Smooth muscle cell of the brain vasculature (primary cell): ENCODE results near the gene ART5.
"Not testable (repeated sequence)": the region's sequence is repeated elsewhere in the genome, so short reads cannot be mapped to it uniquely, and the experiment has no call there.

Experiments
- DNase-seq: peaks from one replicate; pipeline ENCODE4 v3.0.0-alpha.2; 2012; ENCODE audit warnings: low read depth, low spot score

Gene ART5

GRCh38 chr11:3622521-3622920 lies 19.3 kb downstream of the ART5 start:
- no peak for DNase-seq

DNA sequence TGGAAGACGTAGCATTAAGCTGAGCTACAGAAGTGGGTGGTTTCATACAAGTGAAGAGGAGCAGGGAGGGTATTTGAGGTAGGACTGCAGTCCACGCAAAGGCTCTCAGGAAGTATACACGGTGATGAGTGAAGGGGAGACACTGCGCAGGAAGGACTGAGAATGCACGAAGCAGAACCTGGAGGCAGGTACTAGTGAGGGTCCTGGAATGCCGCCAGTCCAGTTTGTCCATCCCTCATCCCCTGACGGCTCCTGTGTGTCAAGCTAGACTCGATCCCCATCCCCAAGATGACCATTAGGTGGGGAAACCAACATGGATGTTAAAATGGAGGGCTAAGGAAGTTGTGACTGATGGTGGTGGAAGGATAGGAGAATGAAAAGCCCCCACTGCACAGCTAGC lies 23.8 kb downstream of the ART5 start:
- DNase-seq, result no peak

GRCh38 chr11:3616721-3617460 lies 24.9 kb downstream of the ART5 start:
- no peak for DNase-seq

GRCh38 chr11:3615998-3616397 lies 25.8 kb downstream of the ART5 start:
- DNase-seq, result no peak

GRCh38 chr11:3614742-3615171 lies 27.0 kb downstream of the ART5 start:
- no peak for DNase-seq

DNA sequence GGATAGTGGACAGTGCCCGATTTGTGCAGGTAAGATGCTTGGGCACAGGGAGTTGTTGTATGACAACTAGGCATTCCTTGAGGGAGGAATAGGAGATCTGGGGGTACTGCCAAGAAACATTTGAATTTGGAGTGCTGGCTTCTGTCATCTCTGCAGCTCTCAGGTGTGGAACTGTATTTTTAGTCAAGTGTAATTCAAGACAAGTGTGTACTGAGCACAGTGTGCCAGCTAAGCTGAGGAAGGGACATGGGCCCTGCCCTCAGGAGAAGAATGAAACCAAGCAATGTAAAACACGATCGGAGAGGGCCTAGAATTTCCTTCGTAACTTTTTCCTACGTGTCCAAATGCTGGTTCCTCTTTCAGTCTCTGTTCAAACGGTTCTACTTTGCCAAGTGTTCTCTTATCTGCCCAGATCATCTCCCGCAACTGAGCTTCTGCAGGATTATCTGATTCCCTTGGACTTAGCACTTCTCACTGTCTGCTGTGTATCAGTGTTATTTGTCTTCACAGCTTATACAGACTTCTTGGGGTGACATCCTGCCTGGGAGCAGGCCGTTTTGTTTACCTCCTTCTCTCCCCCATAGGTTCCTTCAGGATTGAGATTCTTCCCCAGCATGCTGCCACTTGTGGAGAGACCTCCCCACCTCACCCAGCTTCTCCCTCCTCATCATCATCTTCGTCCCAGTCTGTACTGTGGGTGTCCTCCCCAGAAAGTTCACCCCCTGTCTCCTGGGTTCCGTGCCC lies 27.6 kb downstream of the ART5 start:
- DNase-seq, result no peak

GRCh38 chr11:3611976-3612678 lies 29.7 kb downstream of the ART5 start:
- DNase-seq, result no peak

GRCh38 chr11:3610846-3611245 lies 30.9 kb downstream of the ART5 start:
- DNase-seq, result no peak

- peak; percentile 10 for DNase-seq
These were observed 32.2 kb downstream of the ART5 start for GRCh38 chr11:3609416-3610265.

GRCh38 chr11:3605771-3606203 lies 36.0 kb downstream of the ART5 start:
- DNase-seq, result no peak

DNA sequence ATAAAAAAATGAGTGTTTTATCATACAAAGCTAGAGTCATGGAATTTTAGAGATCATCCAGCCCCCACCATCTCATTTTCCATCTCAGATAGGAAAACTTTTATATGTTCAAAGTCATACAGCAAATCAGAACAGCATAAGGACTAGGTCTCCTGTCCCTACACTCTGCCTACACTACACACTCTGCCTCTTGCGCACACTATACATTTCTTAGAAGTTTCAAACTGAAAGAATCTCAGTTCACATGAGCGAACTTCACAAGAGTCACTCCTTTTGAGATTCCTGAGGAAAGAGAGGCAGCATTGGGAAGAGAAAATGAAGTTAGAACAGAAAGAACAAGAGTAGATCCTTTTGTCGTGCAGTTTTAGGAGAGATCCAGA lies 36.5 kb downstream of the ART5 start:
- no peak for DNase-seq

DNA sequence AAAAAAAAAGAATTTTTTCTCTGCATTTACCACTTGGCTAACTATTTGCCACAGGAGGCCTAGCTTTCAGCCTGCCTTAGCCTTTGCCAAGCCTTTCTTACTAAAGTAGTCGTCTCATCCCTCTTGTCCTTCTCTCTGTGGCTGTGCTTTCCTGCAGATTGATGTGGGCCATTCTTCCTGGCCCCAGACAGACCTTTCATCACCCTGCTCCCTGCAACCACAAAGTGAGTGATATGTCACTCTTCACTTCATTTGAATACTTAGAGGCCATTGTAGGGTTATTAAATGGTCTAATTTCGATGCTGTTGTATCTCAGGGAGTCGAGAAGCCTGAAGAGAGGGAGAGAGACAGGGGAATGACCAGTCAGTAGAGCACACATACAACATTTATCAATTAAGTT lies 37.6 kb downstream of the ART5 start:
- no peak for DNase-seq

DNA sequence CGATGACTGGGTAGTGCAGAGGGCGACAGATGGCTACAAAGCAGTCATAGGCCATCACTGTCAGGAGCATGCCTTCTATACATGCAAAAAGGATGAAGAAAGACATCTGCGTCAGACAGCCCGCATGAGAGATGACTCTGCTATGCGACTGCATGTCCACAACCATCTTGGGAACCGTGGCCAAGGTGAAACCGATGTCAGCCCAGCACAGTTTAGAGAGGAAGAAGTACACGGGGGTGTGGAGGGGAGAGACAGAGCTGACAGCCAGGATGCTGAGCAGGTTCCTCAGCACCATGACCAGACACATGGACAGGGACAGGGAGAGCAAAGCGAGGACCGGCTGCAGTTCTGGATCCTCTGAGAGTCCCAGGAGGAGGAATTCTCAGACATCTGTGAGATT lies 41.6 kb downstream of the ART5 start:
- not testable (repeated sequence) for DNase-seq

- not testable (repeated sequence) for DNase-seq
These were observed 44.0 kb downstream of the ART5 start for GRCh38 chr11:3597743-3598142.

DNA sequence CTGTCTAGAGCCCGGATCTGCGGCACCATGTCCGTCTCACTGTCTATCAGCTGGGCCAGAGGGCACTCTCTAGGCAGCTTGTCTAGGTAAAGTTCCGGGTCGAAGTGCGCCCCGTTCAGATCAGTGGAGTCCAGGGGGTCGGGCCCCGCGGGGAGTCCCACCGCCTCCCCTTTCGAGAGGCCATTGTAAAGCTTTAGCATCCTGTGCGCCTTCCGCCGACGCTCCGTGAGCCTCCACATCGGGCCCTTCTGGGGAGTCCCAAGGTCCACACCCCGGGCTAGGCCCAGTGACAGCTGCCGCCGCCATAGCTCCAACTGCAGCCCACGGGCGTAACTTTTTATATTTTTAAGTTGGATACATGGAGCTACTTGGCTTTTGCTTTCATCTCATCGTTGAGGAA lies 50.5 kb downstream of the ART5 start:
- not testable (repeated sequence) for DNase-seq

DNA sequence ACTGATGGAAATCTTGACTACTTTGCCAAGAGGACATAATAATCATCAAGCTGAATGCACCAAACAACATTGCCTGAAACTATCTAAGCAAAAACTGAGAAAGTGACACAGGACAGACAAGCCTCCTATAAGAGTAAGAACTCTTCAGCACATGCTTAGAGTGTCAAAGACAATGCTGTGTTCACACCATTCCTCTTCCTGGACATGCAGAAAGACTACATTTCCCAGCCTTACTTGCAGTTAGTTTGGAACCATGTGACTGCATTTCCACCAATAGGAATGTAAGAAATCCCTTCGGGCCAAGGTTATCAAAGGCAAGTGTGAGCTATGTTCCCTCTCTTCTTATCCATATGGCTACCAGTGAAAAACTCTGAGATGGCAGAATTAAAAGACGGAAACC lies 51.6 kb downstream of the ART5 start:
- not testable (repeated sequence) for DNase-seq

DNA sequence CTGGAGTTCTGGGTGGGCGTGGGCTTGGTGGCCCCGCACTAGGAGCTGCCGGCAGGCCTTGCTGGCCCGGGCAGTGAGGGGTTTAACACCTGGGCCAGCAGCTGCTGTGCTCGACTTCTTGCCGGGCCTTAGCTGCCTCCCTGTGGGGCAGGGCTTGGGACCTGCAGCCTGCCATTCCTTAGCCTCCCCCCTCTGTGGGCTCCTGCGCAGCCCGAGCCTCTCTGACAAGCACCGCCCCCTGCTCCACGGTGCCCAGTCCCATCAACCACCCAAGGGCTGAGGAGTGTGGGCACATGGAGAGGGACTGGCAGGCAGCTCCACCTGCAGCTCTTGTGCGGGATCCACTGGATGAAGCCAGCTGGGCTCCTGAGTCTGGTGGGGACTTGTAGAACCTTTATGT lies 53.0 kb downstream of the ART5 start:
- DNase-seq, result not testable (repeated sequence)
